Fibroblast of villous mesenchyme (primary cell): Measurements from ENCODE around the gene C14orf132. TPM values are rescaled to one million over a fixed set of nuclear protein-coding genes. Genes with fewer than 3 reads are reported as not detected.

Experiments used
- DNase-seq: peaks from one replicate; pipeline ENCODE4 v3.0.0-alpha.2; 2010; ENCODE audit warnings: low read depth
- H3K4me3 ChIP-seq: 2 replicates; pipeline ENCODE4 v1.5.1; 2011; ENCODE audit warnings: low read depth, mild to moderate bottlenecking, low read length
- total RNA-seq: library from RNA; depleted of rRNA; stranded (reverse); fragments of >200 nt; gene quantifications from 2 replicates; pipeline ENCODE4 v1.2.3, GENCODE V29; 2012
- TF ChIP-seq, protein P1 (sequence below): IDR thresholded peaks from 2 replicates; pipeline ENCODE4 v1.5.1; 2012; ENCODE audit warnings: low read depth, mild to moderate bottlenecking, low read length; ENCODE audit not compliant: insufficient read depth

Gene C14orf132
- total RNA-seq, 1 donor: 22.9 TPM

DNA sequence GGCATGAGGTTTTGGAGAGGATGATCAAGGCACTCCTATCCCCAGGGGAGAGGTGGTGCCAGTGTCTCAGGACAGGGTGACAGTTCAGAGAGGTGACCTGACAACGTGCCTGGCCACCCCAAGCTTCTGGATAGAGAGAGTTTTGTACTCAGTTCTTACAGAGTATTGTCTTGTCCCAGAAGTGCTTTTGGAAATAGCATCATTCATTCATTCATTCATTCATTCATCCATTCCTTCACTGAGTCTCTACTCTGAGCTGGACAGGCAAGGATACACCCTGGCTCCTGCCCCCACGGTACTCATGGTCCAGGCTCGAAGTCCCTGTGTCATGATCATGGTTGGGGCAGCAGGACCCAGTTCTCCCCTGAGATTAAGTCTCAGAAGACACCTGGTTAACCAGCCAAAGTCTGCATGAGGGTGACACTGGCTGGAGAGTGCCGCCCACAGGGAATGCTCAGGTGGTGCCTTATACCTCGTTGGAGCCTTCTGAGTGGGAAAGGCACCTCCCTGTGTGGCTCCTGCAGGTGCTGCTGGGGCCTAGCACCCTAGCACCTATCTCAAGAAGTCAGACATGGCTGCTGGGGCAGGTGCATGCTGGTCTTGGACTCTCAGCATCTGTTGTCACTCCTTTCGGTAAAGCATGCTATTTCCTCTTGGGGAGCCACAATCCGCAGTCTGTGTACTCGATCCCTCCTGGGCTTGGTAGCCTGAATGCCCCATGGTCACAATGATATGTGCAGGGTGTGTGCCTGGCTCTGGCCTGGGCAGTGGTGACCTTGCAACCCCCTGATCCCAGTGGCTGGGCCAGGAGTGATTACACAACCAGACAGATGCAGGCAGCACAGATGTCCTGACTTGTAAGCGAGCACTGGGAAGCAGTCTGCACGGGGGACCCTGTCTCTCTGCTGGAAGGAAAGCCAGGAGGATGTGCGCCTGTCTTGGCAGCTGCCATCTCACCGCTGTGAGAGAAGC is 57.8 kb downstream of the C14orf132 start:
- TF ChIP-seq, protein P1, sequence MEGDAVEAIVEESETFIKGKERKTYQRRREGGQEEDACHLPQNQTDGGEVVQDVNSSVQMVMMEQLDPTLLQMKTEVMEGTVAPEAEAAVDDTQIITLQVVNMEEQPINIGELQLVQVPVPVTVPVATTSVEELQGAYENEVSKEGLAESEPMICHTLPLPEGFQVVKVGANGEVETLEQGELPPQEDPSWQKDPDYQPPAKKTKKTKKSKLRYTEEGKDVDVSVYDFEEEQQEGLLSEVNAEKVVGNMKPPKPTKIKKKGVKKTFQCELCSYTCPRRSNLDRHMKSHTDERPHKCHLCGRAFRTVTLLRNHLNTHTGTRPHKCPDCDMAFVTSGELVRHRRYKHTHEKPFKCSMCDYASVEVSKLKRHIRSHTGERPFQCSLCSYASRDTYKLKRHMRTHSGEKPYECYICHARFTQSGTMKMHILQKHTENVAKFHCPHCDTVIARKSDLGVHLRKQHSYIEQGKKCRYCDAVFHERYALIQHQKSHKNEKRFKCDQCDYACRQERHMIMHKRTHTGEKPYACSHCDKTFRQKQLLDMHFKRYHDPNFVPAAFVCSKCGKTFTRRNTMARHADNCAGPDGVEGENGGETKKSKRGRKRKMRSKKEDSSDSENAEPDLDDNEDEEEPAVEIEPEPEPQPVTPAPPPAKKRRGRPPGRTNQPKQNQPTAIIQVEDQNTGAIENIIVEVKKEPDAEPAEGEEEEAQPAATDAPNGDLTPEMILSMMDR: no peak
- peak; percentile 71 for DNase-seq
- no peak overlapping the region for H3K4me3 ChIP-seq

DNA sequence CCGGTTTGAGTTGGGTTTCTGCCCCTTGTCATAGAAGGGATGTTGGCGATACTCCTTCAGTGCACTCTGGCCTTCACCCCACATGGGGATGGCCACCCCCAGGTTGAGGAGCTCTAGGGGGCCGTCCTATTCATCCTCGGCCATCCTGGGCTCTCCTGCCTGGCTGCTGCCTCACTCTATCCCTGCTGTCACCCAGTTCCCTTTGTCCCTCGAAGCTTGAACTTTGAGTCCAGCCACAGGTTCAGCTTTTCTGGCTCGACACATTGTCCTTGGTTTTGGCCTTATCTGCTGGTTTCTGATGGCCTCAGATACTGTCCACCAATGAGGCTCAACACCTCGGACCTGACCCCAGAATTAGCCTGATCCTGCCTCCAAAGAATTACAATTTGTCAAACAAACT is 58.6 kb downstream of the C14orf132 start:
- TF ChIP-seq, protein P1: no peak
- DNase-seq: no peak
- H3K4me3 ChIP-seq: no peak overlapping the region

DNA sequence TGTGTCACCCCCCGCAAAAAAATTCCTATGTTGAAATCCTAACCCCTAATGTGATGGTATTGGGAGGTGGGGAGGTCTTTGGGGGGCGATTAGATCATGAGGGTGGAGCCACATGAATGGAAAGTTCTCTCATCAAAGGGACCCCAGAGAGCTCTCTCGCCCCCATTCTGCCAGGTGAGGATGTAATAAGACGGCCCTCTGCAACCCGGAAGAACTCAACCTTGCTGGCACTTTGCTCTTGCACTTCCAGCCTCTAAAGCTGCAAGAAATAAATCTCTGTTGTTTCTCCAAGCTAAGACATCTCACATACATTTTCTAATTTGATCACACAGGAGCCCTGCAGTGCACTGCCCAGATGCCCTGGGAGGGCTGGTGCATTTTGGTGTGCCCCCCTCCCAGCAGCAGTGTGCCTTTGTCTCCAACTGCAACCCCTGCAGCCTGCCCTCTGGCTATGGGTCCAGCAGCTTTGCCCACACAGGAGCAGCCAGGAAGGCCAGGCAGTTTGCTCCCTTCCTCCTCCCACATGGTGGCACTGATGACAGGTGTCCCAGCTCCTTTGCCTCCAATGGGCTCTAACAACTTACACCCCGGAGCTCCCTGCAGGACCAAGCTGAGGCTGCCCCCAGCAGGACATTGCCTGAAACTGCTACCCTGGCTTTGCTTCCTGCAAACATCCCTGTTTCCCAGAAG is 59.3 kb downstream of the C14orf132 start:
- TF ChIP-seq, protein P1: peak; percentile 90
- DNase-seq: peak; percentile 75
- H3K4me3 ChIP-seq: no peak overlapping the region

DNA sequence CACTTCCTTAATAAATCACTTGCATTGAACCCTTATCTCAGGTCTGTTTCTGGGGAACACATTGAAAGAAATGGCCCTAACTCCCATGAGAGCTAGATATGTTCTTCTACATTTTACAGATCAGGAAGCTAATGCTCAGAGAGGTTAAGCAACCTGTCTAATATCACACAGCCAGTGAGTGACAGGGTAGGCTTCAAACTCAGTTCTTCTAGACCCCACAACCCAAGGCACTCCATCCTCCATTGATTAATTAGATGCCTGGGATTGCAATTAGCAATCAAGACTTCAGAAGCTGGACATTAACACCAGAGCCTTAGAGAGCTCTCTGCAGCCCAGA is 59.8 kb downstream of the C14orf132 start:
- no peak for DNase-seq
- TF ChIP-seq, protein P1: no peak
- H3K4me3 ChIP-seq: no peak overlapping the region

DNA sequence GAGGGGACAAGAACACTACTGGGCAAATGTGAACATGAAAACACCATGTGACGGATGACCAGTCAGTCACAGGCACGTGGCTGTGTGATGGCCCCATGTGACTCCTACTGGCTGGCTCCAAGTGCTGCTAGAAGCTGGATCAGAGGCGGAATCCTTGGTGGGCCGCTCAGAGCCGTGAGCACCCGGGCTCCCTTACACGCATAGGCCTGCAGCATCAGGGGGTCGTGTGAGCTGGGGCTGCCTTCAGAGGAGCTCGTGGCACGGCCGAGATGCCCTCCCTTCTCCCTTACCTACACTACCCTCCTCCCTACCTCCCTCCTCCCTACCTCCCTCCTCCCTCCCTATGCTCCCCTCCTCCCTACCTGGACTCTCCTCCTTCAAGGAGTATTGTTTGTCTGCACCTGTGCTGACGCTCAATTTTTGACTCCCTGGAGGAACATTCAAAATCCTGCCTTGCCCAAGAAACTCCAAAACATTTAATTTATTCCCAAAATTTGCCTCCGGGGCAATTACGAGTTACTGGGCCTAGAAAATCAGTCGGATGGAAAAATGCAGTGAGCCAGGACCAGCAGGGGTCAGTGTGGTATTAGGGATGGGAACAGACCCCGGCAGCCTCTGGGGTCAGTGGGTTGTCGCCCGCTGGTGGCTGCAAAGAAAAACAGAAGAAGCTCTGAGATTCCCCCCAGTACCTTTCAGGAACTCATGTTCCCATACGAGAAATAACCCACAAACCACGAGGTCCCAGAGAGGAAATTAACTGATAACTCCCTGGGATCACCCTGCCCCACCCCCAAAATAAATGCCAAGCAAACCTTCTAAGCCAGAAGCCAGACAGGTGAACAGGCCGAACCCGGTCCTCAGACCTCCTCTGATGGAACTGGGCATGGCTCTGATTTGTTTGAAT is 61.3 kb downstream of the C14orf132 start:
- TF ChIP-seq, protein P1: peak; percentile 93
- no peak overlapping the region for H3K4me3 ChIP-seq
- peak; percentile 86 for DNase-seq

DNA sequence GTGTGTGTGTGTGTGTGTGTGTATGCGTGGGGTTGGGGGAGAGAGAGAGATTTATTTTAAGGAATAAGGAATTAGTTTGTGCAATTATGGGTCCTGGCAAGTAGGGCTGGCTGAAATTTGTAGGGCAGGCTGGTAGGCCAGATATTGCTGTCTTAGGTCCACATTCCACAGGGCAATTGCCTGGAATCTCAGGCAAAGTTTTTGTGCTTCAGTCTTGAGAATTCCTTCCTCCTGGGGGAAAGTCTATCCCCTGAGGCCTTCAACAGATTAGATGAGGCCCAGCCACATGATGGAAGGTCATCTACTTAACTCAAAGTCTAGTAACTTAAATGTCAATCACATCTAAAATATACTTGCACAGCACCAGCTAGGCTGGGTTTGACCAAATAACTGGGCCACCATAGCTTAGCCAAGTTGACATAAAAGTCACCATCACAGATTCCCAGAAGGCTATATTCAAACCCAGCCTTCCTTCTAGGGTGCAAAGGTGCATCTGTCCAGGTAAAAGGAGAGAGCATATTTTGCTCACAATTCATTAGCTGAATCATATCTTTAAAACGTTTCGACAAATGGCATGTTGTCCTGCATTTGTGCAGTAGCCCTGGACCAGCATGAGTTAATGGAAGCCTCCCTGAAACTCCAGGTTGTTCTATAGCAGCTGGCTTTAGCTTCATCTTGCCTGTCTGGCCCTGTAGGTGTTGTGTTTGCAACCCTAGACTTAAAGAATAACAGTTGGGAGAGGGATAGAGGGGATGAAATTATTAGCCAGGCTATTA is 63.1 kb downstream of the C14orf132 start:
- H3K4me3 ChIP-seq: no peak overlapping the region
- TF ChIP-seq, protein P1: peak; percentile 9
- peak; percentile 33 for DNase-seq
